Inferior parietal cortex (tissue), 1 donor: ENCODE data around the gene CTBS.
A peak's percentile ranks its signal among the peaks of the same experiment; 100 is the strongest.
"Not testable (repeated sequence)": the region's sequence is repeated elsewhere in the genome, so short reads cannot be mapped to it uniquely, and the experiment has no call there.

Experiments used
- DNase-seq: peaks from one replicate; pipeline ENCODE4 v3.0.0-alpha.2; 2016; ENCODE audit errors: extremely low spot score

Gene CTBS, protein sequence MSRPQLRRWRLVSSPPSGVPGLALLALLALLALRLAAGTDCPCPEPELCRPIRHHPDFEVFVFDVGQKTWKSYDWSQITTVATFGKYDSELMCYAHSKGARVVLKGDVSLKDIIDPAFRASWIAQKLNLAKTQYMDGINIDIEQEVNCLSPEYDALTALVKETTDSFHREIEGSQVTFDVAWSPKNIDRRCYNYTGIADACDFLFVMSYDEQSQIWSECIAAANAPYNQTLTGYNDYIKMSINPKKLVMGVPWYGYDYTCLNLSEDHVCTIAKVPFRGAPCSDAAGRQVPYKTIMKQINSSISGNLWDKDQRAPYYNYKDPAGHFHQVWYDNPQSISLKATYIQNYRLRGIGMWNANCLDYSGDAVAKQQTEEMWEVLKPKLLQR

DNA sequence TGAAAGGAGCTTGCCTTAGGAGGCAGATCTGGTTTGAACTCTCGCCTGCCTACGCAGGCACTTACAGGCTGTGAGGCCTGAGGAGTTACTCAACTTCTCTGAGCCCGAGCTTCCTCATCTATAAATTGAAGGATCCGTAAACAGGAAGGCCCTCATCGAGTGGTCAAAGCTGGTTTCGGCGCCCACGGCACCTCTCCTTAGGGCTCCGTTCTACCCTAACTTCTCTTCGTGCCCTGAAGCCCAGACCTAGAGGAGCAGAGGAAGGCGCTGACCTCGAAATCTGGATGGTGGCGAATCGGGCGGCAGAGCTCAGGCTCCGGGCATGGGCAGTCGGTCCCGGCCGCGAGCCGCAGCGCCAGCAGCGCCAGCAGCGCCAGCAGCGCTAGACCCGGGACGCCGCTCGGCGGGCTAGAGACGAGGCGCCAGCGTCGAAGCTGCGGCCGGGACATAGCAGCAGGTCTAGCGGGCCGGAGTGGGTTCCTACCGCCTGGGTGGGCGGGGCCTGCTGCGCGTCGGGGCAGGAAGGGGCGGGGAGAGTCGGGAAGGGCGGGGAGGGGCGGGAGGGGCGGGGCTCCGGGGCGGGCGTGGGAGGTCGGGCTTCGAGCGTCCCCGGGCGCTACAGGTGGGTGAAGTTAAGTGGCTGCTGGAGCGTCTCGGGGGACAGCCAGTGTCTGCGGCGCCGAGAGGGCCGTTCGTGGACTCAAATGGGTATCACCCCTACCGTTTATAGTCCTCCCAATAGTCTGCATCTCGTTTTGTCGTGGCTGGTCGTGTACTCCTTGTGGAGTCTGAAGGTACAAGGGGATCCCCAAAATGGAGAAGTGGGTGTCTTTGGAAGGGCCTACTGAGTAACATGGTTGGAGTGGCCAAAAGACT lies at the start of gene CTBS:
Gene CTBS, minus strand, starts transcription at position 474 of the 876 bp plus-strand sequence. Its CDS starts 25 bp downstream, at position 449.
- DNase-seq: peak; percentile 67

DNA sequence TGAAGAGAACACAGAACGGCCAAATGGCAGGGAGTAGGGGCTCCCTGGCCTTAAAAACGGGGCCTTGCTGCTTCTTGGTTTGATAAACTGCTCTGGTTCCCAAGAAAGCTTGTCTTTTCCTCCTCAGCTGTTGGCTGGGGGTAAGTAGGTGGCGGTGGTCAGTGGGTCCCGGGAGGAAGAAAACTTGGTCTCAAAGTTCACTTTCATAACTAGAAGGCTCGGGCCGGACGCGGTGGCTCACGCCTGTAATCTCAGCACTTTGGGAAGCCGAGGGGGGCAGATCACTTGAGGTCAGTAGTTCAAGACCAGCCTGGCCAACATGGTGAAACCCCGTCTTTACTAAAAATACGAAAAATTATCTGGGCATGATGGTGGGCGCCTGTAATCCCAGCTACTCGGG lies 47.3 kb upstream of the CTBS start:
- no peak for DNase-seq

DNA sequence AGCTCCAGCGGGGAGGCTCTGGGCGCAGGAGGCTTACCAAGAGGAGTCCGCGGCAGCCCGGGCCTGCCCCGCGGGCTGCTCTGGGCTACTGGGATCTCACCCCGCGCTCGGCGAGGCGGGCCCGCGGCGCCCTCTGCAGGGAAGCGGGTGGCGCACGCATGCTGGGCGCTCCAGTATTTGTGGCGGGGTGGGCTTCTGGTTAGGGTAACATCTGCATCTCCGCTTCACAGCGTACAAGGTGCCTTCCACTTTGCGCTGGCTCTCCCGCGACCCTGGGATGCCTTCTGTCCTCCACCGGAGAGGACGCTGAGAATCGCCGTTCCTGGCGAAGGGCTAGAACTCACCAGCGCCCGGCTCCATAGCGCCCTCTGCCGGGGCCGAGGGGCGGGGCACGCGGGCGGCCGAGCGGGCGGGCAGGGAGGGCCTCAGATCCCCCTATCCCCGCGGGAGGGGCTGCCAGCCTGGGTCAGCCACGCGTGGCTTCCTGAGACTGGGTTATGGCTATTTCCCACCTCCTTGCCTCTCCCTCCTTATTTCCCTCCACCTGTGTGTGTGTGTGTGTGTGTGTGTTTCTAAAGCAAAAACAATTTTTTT lies 46.6 kb upstream of the CTBS start:
- peak; percentile 81 for DNase-seq

DNA sequence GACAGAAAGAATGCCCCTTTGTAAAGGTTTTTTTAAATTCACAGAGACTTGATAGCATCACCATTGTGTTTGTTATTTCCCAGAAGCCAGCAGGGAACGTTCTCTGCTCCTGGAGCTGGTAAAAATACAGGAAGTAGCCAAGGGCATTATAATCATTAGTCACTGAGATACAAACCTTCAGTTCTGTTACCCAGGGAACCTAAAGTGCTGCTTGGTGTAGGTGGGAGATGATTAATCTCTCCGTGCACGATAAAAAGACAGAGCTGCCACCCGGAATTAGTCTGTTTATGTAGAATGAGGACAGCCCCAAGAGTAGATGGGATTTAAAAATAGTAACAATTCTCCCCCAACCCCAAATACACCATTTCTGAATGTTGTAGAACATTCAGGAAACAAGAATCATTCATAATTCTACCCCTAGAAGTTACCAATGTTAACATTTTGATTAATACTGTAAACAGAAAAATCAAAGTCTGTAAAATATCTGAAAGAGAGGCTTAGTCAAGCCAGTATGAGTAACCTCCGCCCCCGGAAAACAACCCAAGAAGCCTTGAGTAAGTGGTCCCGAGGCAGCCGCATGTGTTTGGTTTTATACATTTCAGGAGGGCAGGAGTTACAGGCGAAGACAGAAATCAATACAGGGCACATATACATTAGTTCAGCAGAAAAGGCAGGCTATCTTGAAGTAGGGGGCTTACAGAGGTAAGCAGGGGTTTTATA lies 45.3 kb upstream of the CTBS start:
- peak; percentile 74 for DNase-seq

DNA sequence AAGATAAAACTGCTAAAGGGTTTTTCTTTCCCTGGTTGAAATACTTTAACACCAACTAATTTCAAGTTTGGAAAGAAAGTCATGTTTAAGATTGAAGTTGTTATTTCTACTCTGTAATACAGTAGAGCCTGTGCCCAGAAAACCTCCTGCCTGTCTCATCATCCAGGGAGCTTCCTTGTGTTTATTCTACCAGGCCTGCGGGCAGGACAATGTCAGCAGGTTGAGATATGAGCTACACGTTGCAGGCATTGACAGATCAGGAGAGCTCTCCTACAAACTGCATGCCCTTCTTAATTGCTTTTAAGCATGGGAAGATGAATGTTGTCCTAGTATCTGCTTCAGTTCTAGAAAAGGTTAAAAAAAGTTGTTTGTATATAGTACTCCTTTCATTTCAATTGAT lies 43.1 kb upstream of the CTBS start:
- no peak for DNase-seq

DNA sequence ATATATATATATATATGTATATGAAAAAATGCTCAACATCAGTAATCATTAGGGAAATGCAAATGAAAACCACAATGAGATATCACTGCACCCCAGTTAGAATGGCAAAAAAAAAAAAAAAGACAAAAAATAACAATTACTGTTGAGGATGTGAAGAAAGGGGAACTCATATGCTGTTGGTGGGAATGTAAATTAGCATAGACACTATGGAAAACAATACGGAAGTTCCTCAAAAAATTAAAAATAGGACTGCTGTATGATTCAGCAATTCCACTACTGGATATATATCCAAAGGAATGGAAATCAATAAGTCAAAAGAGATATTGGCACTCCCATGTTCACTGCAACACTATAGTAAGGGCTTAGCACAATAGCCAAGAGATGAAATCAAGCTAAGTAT lies 41.5 kb upstream of the CTBS start:
- no peak for DNase-seq

DNA sequence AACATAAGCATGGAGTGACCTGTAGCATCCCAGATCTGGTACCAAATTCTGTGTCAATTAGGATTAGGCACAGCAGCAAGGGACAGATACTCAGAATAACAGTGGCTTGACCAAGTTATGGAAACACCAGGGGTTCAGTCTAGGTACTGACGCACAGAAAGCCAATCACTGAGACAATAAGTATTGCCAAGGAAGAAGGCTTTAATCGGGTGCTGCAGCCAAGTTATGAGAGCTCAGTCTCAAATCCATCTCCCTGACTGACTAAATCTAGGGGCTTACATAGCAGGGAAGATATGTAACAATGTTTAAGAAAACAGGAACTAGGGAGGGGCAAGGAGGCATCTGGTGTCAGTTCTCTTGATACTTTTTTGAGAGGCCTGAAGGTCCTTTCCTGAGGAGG lies 39.6 kb upstream of the CTBS start:
- no peak for DNase-seq

DNA sequence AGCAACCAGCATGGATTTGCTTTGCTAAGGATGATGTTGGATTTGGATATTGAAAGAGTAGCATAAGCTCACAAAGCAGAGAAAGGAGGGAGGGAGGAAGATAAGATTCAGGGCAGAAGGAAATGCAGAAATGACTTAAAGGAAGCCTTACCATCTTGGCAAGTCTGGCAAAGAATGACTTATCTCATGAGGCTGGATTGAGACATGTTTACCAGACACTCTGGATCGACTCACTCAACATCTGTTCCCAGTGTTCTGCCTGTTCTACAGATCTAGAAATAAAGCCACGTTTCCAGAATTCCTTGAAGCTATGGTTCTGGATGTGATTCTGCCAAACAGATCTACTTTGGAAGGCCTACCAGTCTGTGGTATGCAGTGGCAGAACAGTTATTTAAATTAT lies 38.8 kb upstream of the CTBS start:
- peak; percentile 50 for DNase-seq

DNA sequence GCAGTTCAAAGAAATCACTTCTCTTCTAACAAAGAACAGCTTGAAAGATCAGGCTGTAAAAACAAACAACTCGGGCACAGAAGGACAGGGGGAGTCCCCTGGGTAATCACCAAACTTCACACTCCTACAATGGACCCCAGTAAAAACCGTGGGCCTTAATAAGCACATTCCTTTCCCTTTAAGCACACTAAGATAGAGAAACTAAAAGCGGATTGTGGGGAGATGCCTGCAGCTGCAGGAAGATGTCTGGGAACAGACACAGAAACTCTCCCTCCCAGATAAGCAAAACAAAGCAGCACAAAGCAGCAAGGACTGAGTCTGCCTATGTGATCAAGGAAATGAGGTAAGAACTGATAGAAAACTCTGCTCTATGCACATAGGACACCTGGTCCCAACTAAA lies 37.6 kb upstream of the CTBS start:
- DNase-seq: no peak

DNA sequence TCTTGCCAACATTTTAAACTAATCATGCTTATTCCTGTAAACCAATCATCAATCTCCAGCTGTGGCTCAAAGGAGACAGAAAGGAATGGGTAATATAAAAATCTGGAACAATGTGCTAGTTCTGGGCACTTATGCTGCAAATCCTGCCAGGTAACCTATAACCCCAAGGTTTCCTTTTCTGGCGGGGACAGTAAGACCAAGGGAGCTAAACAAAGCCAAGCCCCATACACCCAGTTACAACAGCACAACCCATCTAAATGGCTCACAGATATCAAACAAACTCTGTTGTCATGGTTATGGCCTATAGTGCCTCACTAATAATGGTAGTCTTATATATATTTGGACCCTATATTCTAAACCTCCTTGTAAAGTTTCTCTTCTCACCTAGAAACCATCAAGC lies 36.9 kb upstream of the CTBS start:
- no peak for DNase-seq

DNA sequence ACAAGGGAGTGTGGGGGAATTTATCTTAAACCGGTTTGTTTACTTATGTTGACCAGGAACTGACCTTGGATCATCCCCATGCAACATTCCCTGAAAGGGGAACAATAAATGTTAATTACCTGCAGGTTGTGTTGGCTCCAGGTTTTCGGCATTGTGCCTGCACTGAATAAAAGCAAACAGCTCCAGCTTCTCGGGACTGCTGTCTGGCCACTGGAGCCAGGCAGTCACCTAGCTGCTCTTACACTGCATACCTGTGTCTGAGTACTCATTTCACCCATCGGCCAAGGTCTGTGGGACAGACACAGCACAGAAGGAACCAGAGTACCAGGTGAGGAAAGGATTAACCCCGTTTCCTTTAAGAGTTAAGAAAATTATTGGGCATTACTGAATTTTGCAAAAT lies 32.7 kb upstream of the CTBS start:
- no peak for DNase-seq

DNA sequence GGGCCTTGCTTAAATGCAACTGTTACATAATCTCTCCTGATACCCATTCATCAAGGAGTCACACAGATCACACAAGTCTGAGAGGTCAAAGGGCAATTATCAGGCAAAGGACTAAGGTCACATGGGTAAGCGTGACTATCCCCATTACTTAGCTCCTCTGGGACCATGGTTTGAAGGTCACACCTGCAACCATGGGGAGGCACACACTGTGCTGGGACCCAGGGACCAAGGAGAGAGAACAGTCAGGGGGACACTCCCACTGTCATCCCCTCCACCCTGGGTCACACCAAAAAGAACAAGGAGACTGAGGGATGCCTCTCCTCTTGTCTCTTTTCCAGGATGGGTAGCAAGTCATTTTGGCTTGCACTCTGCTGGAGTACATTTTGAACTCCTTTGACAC lies 30.9 kb upstream of the CTBS start:
- no peak for DNase-seq

DNA sequence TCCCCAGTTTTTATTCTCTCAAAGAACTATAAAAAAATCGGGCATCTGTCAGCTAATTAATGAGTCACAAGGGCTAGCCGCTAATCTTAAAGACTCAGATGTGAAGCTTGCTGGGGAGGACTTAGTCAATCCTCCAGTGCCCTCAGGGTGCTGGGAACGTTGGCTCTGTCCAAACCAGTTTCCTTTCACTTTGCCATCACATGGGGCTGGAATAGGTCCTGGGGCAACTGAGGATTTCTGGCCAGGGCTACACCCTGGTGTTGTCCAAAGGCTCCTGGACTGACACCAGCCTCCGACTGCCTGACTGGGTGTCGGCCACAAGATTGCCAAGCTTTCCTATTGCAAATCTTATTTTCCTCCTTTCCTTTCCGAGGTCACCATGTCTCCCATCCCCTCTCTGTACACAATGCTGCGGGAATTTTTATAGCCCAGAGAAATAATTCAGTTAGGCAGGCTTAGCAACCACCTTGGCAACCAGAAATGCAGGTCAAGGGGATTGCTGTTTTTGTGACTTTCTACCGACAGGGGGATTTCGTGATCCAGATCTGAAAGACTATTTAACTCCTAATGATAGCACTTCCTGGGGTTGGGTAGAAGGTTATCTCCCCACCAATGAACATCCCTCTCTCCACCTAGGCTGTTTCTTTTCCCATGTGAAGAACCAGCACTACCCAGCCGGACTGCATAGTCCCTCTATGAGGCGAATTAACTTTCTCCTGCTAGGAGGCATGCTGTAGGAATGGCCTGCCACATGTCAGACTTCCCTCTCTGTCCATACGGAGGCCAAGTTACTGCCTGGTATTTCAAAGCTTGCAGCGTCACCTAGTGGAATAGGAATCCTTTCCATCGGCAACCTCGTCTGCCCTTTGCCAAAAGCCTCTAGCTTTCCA lies 29.9 kb upstream of the CTBS start:
- DNase-seq: no peak

DNA sequence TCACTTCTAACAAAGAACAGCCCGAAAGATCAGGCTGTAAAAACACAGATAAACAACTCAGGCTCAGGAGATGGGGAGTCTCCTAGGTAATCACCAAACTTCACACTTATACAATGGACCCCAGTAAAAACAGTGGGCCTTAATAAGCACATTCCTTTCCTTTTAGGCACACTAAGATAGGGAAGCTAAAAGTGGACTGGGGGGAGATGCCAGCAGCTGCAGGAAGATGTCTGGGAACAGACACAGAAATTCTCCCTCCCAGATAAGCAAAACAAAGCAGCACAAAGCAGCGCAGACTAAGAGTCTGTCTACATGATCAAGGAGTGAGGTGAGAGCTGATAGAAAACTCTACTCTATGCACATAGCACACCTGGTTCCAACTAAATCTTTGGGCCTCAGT lies 29.0 kb upstream of the CTBS start:
- DNase-seq: no peak

DNA sequence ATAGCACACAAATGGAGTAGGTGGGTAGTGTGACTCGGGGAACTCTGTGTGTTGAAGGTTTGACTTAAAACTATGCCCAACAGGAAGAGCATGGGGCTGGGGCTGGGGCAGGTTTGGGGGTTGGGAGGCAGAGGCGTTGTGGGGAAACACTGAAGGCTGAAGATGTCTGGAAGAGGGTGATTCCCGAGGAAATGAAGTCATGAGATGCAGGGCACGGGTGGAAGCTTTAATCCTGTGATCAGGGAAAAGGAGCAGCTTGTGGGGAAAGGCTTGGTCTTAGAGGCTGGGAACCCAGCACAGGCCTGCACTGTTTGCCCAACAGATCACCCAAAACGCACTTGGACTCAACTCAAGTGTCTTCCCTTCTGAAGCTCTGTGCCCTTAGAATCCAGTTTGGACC lies 26.6 kb upstream of the CTBS start:
- DNase-seq: no peak

DNA sequence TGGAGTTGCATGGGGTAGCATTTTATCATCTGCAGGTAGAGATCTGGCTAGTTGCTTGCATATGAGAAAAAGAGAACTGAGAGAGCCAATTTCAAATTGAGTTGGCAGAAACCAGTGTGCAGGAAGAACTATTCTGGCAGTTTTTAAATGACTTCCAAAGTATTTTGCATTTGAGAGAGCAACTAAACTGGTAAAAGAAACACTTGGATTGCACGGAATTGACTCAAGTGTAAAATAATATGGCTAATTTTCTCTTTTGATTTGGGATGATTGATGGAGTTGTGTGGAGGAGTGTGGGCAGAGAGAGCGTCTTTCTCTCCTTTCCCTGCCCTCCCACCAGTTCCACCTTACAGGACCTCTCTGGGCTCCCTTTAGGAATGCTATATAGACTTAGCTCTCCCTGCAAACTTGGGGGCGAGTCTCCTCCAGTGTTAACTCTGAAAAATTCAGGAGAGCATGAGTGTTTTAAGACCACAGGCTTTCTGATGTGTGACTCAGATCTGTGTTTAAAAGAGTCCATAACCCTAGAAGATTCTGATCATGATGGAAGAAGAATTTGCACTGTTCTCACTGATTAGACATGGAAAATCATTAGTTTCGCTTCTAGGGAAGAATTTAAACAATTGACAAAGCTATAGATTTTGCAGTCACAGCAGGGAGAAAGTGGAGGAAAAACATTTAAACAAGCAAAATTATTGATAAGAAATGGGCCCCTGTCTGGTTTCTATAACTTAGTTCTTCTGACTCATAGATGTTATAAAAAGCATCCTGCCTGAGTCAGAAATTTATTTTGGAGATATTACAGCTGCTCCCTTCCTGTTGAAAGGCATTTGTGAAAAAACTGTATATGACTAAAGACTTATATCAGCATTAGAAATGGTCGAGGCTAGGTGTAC lies 24.9 kb upstream of the CTBS start:
- peak; percentile 43 for DNase-seq

DNA sequence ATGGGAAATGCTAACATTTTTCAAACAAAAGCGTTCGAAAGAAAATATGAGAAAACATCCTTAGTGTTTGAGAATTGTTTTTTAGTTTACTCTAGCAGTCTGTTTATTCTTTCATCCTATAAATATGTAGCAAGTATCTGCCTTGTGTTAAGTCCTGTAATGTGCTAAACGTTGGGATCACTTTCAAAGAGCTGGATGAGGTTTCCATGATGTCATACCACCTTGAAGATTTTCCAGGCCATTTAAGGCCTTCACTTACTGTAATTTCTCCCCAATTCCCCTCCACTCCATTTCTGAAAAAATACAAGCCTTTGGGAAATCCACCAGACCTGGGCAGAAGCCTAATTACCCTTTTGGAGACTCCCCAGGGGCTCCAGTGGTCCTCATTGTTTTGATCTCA lies 24.2 kb upstream of the CTBS start:
- no peak for DNase-seq

DNA sequence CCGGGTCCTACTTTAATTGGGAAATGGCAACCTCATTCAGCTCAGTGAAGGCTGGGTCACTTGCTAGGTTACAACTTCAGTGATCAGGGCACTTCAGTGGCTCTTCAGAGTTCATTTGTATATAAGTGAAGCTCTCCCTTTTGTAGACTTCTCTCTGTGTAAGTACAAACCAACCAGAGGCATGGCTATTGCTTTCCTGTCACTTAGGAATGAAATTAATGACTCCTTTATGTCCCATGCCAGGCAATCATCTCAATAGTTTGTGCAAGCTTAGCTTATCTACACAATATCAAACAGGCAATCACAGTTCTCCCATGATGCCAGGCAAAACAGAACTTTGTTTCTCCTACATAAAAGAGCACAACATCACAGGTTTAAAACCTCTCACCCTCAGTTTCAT lies 22.8 kb upstream of the CTBS start:
- no peak for DNase-seq

DNA sequence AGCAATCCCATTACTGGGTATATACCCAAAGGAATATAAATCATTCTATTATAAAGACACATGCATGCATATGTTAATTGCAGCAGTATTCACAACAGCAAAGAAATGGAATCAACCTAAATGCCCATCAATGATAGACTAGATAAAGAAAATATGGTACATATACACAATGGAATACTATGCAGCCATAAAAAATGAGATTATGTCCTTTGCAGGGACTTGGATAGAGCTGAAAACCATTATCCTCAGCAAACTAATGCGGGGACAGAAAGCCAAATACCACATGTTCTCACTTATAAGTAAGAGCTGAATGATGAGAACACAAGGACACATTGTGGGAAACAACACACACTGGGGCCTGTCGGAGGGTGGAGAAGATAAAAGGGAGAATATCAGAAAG lies 20.7 kb upstream of the CTBS start:
- not testable (repeated sequence) for DNase-seq

DNA sequence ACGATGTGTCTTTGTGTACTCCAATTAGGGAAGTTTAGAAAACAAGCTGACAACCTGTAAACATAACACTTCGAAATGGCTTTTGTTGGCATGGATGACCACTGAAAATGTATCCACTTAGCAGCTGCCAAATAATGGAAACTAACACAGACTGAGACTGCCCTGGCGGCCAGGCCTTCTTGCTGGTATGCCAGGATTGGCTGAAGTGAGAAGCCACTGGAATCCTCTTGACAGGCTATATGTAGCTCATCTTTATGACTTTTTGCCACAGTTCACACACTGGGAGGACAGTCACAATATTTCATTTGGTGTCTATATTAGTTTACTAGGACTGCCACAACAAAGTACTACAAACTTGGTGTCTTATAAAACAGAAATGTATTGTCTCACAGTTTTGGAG lies 12.9 kb upstream of the CTBS start:
- DNase-seq: no peak
